Thoracic aorta (tissue), 2 donors: Measurements from ENCODE around the gene ARID3B. TPM values are rescaled to one million over a fixed set of nuclear protein-coding genes. Genes with fewer than 3 reads are reported as not detected.

ENCODE experiments used
- total RNA-seq, 2 donors: library from RNA; depleted of rRNA; stranded (reverse); fragments of >200 nt; gene quantifications; one replicate each; pipeline versions ENCODE4 v1.1.0 to v1.2.3, GENCODE V29; 2016

Gene ARID3B
- total RNA-seq, 2 donors from 2014 or later, result 8.9 to 15.0 TPM

Other genes starting within 250 kb of the ARID3B start
- not detected for gene CYP11A1, start 173.6 kb upstream of the ARID3B start, total RNA-seq
- gene SEMA7A, start 107.3 kb upstream of the ARID3B start, total RNA-seq, result 1 to 10 TPM; 1.2 to 4.9 TPM
- gene UBL7, start 80.1 kb upstream of the ARID3B start, total RNA-seq, result 10 to 100 TPM; 41.1 to 70.5 TPM
- gene CLK3, start 74.6 kb downstream of the ARID3B start, total RNA-seq, result 100 to 1,000 TPM; 114 to 156 TPM
- 10 to 100 TPM; 11.5 to 16.2 TPM for gene EDC3, start 154.8 kb downstream of the ARID3B start, total RNA-seq
- gene CYP1A1, start 184.3 kb downstream of the ARID3B start, total RNA-seq, result under 1 TPM in 1 of 2 donors, not detected in 1; 0.54 TPM
- not detected for gene CYP1A2, start 207.6 kb downstream of the ARID3B start, total RNA-seq
- 10 to 100 TPM; 32.7 to 61.6 TPM for gene CSK, start 240.9 kb downstream of the ARID3B start, total RNA-seq